CD4-positive, alpha-beta memory T cell (primary cell): Measurements from ENCODE around the gene FOXD4. TPM values are rescaled to one million over a fixed set of nuclear protein-coding genes. Genes with fewer than 3 reads are reported as not detected.
"Not testable (repeated sequence)": the region's sequence is repeated elsewhere in the genome, so short reads cannot be mapped to it uniquely, and the experiment has no call there.

Experiments used
- CTCF ChIA-PET: fragments of 350-600 bp; sonication (Branson Sonifier 250); formaldehyde crosslinking; loops from one replicate; lab custom pipeline; 2021; ENCODE audit warnings: inconsistent platforms; ENCODE audit not compliant: partially characterized antibody; lab: Charles Lee
- POLR2A ChIA-PET: fragments of 350-600 bp; sonication (Branson Sonifier 250); formaldehyde crosslinking; loops from one replicate; lab custom pipeline; 2021; ENCODE audit not compliant: partially characterized antibody; lab: Charles Lee
- DNase-seq, 5 donors: peaks; one replicate each; pipeline versions ENCODE4 v3.0.0 to v3.0.0-alpha.2; 2020 to 2022; ENCODE audit warnings: mixed read lengths in 1 of 5
- H3K27ac ChIP-seq: one replicate; pipeline ENCODE4 v1.7.0; 2013; ENCODE audit warnings: low read depth, low read length
- H3K27me3 ChIP-seq: 2 replicates; pipeline ENCODE4 v1.7.0; 2013; ENCODE audit warnings: mild to moderate bottlenecking, low read length, moderate library complexity; ENCODE audit not compliant: insufficient read depth
- H3K36me3 ChIP-seq: 2 replicates; pipeline ENCODE4 v1.7.0; 2013; ENCODE audit warnings: mild to moderate bottlenecking, low read length, moderate library complexity; ENCODE audit not compliant: insufficient read depth
- H3K4me1 ChIP-seq: 2 replicates; pipeline ENCODE4 v1.7.0; 2013; ENCODE audit warnings: mild to moderate bottlenecking, low read length, moderate library complexity; ENCODE audit not compliant: insufficient read depth
- H3K4me3 ChIP-seq, 2 donors: one replicate each; pipeline ENCODE4 v1.7.0; 2013; ENCODE audit warnings: low read length in 2 of 2, mild to moderate bottlenecking in 1 of 2
- H3K9me3 ChIP-seq, 2 donors: one replicate each; pipeline ENCODE4 v1.7.0; 2013; ENCODE audit warnings: low read length in 2 of 2, control low read depth in 1 of 2; ENCODE audit not compliant: control insufficient read depth in 1 of 2
- H3K27ac Mint-ChIP-seq, 7 donors: one replicate each; pipeline ENCODE4 v1.8.0; 2020 to 2021; ENCODE audit warnings: mixed read lengths in 7 of 7, mild to moderate bottlenecking in 6 of 7, inconsistent platforms in 3 of 7, moderate library complexity in 3 of 7
- H3K27me3 Mint-ChIP-seq, 2 donors: one replicate each; pipeline ENCODE4 v1.8.0; 2020 to 2021; ENCODE audit warnings: mixed read lengths in 2 of 2
- H3K36me3 Mint-ChIP-seq, 2 donors: one replicate each; pipeline ENCODE4 v1.8.0; 2020 to 2021; ENCODE audit warnings: mixed read lengths in 2 of 2, inconsistent platforms in 1 of 2, mild to moderate bottlenecking in 1 of 2
- H3K4me1 Mint-ChIP-seq, 4 donors: one replicate each; pipeline ENCODE4 v1.8.0; 2020 to 2021; ENCODE audit warnings: mixed read lengths in 4 of 4, mild to moderate bottlenecking in 1 of 4
- H3K4me3 Mint-ChIP-seq, 8 donors: one replicate each; pipeline ENCODE4 v1.8.0; 2020 to 2021; ENCODE audit warnings: mixed read lengths in 8 of 8, mild to moderate bottlenecking in 7 of 8, moderate library complexity in 6 of 8, inconsistent platforms in 3 of 8
- H3K9me3 Mint-ChIP-seq, 8 donors: one replicate each; pipeline ENCODE4 v1.8.0; 2020 to 2021; ENCODE audit warnings: mixed read lengths in 8 of 8, mild to moderate bottlenecking in 5 of 8, inconsistent platforms in 3 of 8, moderate library complexity in 1 of 8
- intact Hi-C: fragments of 100-400 bp; cut with micrococcal nuclease; formaldehyde crosslinking; loops from one replicate; pipeline ENCODE4 v1.15.1; 2023
- polyA plus RNA-seq, 2 donors: library from polyadenylated mRNA; unstranded; fragments of 300-500 nt; fragmentation: Illumina TruSeq; gene quantifications; one replicate each; pipeline ENCODE4 v1.2.3, GENCODE V29; 2021
- total RNA-seq, 2 experiments: library from RNA; stranded (reverse); gene quantifications; one replicate each; pipeline ENCODE4 v1.2.3, GENCODE V29; 2021

The FOXD4 gene
- total and polyA plus RNA-seq, 4 experiments from 2014 or later, result 0.30 to 0.35 TPM; not detected in 2

DNA sequence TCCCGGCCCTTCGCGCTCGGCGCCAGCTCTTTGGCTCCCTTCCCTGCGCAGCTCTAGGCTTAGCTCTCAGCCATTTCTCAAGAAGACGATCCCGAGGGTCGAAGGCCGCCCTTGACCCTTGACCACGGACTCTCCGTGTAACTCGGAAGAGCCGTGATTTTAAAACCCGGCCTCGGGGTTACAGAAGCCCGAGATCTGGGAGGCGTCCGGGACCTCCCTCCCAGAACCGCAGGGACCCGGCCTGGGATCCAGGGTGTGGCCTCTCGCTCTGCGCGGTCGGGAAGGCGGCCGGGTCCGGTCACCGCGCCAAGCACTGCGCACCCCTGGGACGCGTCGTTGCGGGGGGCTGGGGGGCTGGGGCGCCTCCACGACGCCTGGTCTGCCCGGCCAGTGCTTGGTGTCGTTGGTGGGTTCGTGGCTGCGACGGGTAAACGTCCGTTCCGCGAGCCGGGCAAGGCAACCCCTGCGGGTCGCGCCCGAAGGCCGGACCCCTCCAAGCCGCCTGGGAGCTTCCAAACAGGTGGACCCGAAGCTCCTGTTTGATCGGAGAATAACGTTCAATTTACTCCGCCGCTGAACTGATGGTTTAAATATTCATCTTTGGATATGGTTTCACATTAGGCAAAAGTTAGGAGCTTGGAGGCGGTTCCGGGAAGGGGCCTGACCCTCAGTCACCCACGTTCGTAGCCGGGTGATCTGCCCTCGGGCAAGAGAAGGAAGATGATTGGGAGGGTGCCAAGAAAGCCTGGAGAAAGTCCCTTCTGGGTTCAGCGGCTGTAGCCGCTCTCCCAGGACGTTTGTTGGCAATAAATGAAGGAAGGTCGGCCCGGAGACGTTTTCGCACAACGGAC, 3.7 kb downstream of the FOXD4 start:
- CTCF ChIA-PET, H3K36me3 ChIP-seq, H3K27me3 ChIP-seq, intact Hi-C loops, POLR2A ChIA-PET, H3K9me3 ChIP-seq, H3K27ac ChIP-seq, H3K36me3 Mint-ChIP-seq: not testable (repeated sequence)
- peak in 2 of 5 donors; percentile 14 to 40 for DNase-seq
- peaks cover 19 to 32% of the 10 kb centered on the region in 2 donors for H3K27me3 Mint-ChIP-seq
- peaks cover 0 to 24% (median 0%) of the 10 kb centered on the region in 8 donors for H3K9me3 Mint-ChIP-seq
- H3K4me1 Mint-ChIP-seq, result peaks cover 11 to 27% (median 17%) of the 10 kb centered on the region in 4 donors
- peak overlapping the region in 6 of 7 donors; percentile 36 to 91 (median 75) for H3K27ac Mint-ChIP-seq
- peaks cover 10% of the 10 kb centered on the region for H3K4me1 ChIP-seq
- H3K4me3 Mint-ChIP-seq, result peak overlapping the region; percentile 59 to 89 (median 82)
- peak overlapping the region in 1 of 2 donors; percentile 14 for H3K4me3 ChIP-seq

DNA sequence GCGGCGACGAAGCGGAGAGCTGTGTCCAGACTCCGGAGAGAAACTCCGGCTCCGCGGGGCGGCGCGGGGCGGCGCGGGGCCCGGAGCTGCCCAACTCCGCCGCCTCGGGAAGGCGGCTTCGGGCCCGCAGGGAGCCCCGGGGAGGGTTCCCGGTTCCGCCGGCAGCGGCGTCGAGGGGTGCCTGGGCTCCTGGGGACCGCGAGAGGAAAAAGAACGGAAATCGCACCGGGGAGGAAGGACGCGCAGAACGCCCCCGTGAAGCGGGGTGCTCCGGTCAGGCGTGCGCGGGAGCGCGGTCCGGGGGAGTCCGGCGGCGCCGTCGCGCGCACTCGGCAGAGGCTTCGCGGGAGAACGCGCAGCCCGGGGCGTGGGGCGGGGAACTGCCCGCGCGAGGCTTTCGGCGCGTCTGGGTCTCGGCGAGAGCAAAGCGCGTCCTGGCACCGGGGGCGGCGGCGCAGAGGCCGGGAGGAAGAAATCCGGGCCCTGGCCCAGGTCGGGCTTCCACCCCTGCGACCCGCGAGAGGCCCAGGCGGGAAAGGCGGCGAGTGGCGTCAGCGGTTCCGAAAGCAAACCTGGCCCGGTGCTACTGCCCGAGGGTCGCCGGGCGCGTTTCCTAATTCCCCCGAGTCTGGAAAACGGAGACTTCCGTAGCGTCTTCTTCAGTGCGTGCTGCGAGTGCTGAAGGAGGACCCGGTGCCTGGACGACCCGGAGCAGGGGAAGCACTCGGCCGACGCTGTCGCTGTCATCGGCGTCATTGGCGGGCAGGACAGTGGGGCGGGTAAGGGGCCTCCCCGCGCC, 4.5 kb downstream of the FOXD4 start:
- Mint-ChIP-seq H3K9me3 (peaks cover 0 to 24% (median 0%) of the 10 kb centered on the region in 8 donors), H3K27me3 (peaks cover 24 to 37% of the 10 kb centered on the region in 2 donors), H3K4me1 (peaks cover 11 to 27% (median 20%) of the 10 kb centered on the region in 4 donors), H3K4me3 (peak overlapping the region; percentile 59 to 80 (median 73)), H3K27ac (peak overlapping the region in 3 of 7 donors; percentile 38 to 79 (median 70))
- H3K36me3 ChIP-seq, CTCF ChIA-PET, POLR2A ChIA-PET, H3K27ac ChIP-seq, H3K27me3 ChIP-seq, intact Hi-C loops, H3K9me3 ChIP-seq, H3K36me3 Mint-ChIP-seq: not testable (repeated sequence)
- H3K4me1 ChIP-seq, result peaks cover 10% of the 10 kb centered on the region
- DNase-seq, result peak; percentile 35 to 58 (median 39)
- peak overlapping the region in 1 of 2 donors; percentile 14 for H3K4me3 ChIP-seq

DNA sequence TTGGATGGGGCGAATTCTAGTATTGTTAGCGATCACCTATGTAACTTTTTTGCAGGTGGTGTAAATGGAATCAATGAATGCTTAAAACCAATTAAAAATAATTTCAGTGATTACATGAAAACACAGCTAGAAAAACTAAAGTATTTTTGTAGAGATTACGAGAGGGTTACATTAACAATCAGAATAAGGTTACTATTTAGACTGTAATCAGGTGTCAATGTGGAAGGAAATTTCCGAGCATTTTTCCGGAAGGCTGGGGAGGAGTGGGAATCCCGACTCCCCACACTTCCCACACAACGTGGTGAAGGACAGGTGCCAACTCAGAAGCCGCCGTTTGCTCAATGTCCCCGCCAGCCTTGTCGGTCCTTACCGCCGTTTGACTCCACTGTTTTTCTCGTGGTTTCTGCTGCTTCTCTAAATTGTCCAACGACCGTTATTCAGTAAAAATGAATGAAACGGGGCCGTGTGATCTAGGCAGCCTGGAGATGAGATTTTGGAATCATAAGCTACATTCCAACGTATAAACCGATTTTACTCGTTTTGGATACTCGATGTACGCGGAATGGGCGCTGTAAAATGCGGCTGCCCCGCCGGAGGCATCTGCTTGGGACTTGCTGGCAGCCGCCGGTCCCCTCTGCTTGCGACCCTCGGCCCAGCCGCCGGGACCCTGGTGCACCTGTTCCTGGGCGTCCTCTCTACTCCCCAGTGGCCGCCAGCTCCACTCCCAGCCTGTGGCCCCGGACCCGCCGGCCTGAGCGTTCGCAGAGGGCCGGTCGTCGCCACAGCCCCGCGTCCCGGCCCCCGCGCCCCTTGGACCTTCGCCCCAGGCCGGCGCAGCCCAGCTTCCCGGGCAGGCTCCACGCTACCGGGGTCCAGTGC, 5.4 kb downstream of the FOXD4 start:
- H3K27ac Mint-ChIP-seq, result peak overlapping the region in 3 of 7 donors; percentile 29 to 65 (median 62)
- DNase-seq, result peak in 1 of 5 donors; percentile 9
- H3K4me3 Mint-ChIP-seq, result peak overlapping the region; percentile 13 to 68 (median 35)
- peaks cover 10% of the 10 kb centered on the region for H3K4me1 ChIP-seq
- H3K9me3 ChIP-seq, H3K27me3 ChIP-seq, H3K27ac ChIP-seq, H3K36me3 Mint-ChIP-seq, POLR2A ChIA-PET, CTCF ChIA-PET, intact Hi-C loops, H3K4me3 ChIP-seq, H3K36me3 ChIP-seq: not testable (repeated sequence)
- peaks cover 0 to 22% (median 0%) of the 10 kb centered on the region in 8 donors for H3K9me3 Mint-ChIP-seq
- peaks cover 21 to 38% of the 10 kb centered on the region in 2 donors for H3K27me3 Mint-ChIP-seq
- H3K4me1 Mint-ChIP-seq, result peaks cover 8 to 26% (median 19%) of the 10 kb centered on the region in 4 donors

DNA sequence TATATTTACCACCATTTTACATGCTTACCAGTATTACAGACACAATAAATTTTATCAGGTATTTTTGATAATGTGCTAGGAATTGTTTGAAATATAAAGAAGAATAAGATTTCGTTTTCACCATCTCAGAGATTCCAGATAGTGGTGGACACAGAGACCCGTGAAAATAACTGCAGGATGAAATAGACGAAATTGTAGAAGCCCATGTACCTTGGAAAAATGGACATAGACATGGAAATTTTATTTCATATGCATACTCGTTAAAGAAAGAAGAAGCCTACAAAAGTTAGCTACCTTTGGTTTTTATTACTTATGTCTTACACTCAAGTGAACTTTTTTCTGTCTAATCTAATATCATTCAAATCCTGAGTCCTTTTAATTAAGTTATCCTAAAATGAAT, 7.5 kb downstream of the FOXD4 start:
- H3K36me3 ChIP-seq, H3K27me3 ChIP-seq, H3K4me3 Mint-ChIP-seq, H3K27ac Mint-ChIP-seq, intact Hi-C loops, CTCF ChIA-PET, H3K4me3 ChIP-seq, H3K4me1 ChIP-seq, DNase-seq, H3K36me3 Mint-ChIP-seq, POLR2A ChIA-PET, H3K9me3 ChIP-seq, H3K27ac ChIP-seq: not testable (repeated sequence)
- peaks cover 6 to 16% (median 11%) of the 10 kb centered on the region in 4 donors for H3K4me1 Mint-ChIP-seq
- H3K9me3 Mint-ChIP-seq, result peaks cover 0 to 16% (median 0%) of the 10 kb centered on the region in 8 donors
- H3K27me3 Mint-ChIP-seq, result peaks cover 23 to 45% of the 10 kb centered on the region in 2 donors

DNA sequence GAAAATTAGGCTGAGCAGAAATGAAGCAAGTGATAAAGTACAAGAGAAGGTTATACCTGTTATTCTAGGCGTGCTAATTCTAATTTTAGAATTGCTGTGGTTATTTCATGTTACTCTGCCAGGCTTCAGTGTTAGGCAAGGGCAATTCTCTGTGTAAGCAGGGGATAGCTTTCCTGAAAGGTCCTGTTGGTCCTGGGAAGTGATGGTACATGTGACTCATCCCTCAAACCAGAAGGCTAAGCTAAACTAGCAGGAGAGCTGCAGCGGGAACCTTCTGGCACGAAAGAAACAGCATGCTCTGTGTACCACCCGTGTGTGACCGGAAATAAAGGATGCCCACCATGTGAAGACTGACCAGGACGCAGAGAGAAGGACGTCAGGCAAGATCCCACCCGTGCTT, 8.7 kb downstream of the FOXD4 start:
- H3K9me3 ChIP-seq, CTCF ChIA-PET, H3K4me1 Mint-ChIP-seq, intact Hi-C loops, H3K4me1 ChIP-seq, POLR2A ChIA-PET, H3K27ac ChIP-seq, H3K4me3 Mint-ChIP-seq, H3K4me3 ChIP-seq, H3K36me3 Mint-ChIP-seq, DNase-seq, H3K27me3 ChIP-seq, H3K36me3 ChIP-seq: not testable (repeated sequence)
- Mint-ChIP-seq H3K9me3 (peaks cover 0 to 11% (median 0%) of the 10 kb centered on the region in 8 donors), H3K27me3 (peaks cover 17 to 39% of the 10 kb centered on the region in 2 donors), H3K27ac (peak overlapping the region in 1 of 7 donors; percentile 22)

DNA sequence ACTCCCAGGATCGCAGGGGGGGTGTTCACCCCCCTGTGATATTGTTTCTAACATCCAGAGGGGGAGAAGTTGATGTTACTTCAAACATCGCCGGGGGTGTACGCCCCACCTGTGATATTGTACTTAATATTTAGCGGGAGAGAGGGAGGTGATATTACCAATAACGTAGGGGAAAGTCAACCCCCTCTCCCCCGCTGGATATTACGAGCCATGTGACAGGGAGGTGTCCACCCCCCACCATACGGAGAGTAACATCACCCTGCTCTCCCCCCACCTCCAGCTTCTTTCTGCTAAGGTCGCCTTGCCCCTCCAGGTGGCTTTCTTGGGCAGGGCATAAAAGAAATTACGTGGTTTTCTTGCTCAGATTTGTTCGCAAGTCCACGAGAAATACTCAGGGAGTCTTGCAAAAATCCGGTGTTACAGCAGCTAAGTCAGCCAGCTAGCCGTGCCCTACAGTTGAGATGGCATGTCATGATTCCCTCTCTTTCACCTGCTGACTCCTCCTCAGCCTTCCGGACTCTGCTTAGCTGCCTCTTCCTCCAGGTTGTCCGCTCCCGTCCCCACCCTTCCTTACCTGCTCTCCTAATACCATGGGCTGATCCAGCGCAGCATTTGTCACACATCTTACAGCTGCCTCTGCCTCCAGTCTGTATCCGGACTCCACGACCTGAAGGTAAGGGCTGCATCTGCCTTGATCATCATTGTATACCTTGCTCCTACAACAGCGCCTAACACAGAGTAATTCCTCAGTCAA, 9.3 kb downstream of the FOXD4 start:
- POLR2A ChIA-PET, H3K36me3 ChIP-seq, H3K4me1 Mint-ChIP-seq, H3K27ac ChIP-seq, H3K9me3 ChIP-seq, H3K4me3 ChIP-seq, H3K9me3 Mint-ChIP-seq, H3K27me3 ChIP-seq, H3K4me1 ChIP-seq, intact Hi-C loops, H3K4me3 Mint-ChIP-seq, H3K36me3 Mint-ChIP-seq, CTCF ChIA-PET: not testable (repeated sequence)
- Mint-ChIP-seq H3K27me3 (peaks cover 17 to 37% of the 10 kb centered on the region in 2 donors), H3K27ac (peak overlapping the region in 2 of 7 donors; percentile 22 to 32)
- DNase-seq, result peak in 1 of 5 donors; percentile 18
